Limb (tissue), 2 donors: Measurements from ENCODE around the gene SLC6A9.
A peak's percentile ranks its signal among the peaks of the same experiment; 100 is the strongest.

Source experiments
- DNase-seq, 2 donors: peaks; one replicate each; pipeline ENCODE4 v3.0.0-alpha.2; 2016; ENCODE audit errors: extremely low spot score in 2 of 2

The SLC6A9 gene

GRCh38 chr1:43985984-43986595, 45.2 kb downstream of the SLC6A9 start:
- DNase-seq, result no peak

GRCh38 chr1:43984855-43985254, 46.4 kb downstream of the SLC6A9 start:
- no peak for DNase-seq

GRCh38 chr1:43983253-43983899, 47.9 kb downstream of the SLC6A9 start:
- no peak for DNase-seq

GRCh38 chr1:43982808-43983207, 48.5 kb downstream of the SLC6A9 start:
- DNase-seq, result no peak

- DNase-seq, result no peak
Measured at GRCh38 chr1:43982241-43982640, 49.0 kb downstream of the SLC6A9 start.

- DNase-seq, result no peak
Measured at GRCh38 chr1:43981636-43982035, 49.6 kb downstream of the SLC6A9 start.

GRCh38 chr1:43981135-43981491, 50.1 kb downstream of the SLC6A9 start:
- DNase-seq, result no peak

GRCh38 chr1:43980255-43981134, 50.8 kb downstream of the SLC6A9 start:
- no peak for DNase-seq

- peak; percentile 10 to 76 for DNase-seq
Measured at GRCh38 chr1:43979528-43980254, 51.6 kb downstream of the SLC6A9 start.

- DNase-seq, result no peak
Measured at GRCh38 chr1:43979261-43979527, 52.1 kb downstream of the SLC6A9 start.

GRCh38 chr1:43978551-43979260, 52.6 kb downstream of the SLC6A9 start, which contains the start of gene B4GALT2:
B4GALT2 (plus strand) TSS chr1:43979210; CDS start chr1:43981161, 1,951 bp downstream.
- peak in 1 of 2 donors; percentile 75 for DNase-seq

GRCh38 chr1:43978264-43978550, 53.1 kb downstream of the SLC6A9 start:
- DNase-seq, result no peak

GRCh38 chr1:43977376-43978263, 53.6 kb downstream of the SLC6A9 start:
- no peak for DNase-seq

GRCh38 chr1:43976890-43977289, 54.4 kb downstream of the SLC6A9 start:
- DNase-seq, result no peak

GRCh38 chr1:43976045-43976444, 55.2 kb downstream of the SLC6A9 start:
- DNase-seq, result no peak

- no peak for DNase-seq
Measured at GRCh38 chr1:43975249-43975961, 55.9 kb downstream of the SLC6A9 start.

- peak; percentile 94 to 97 for DNase-seq
Measured at GRCh38 chr1:43974443-43975248, 56.6 kb downstream of the SLC6A9 start, which contains the start of gene ATP6V0B. ATP6V0B (plus strand) TSS chr1:43974960; CDS start chr1:43975041, 81 bp downstream.

GRCh38 chr1:43973981-43974442, 57.2 kb downstream of the SLC6A9 start:
- no peak for DNase-seq
